PFSK-1 (cell line): ENCODE data around the gene ADAR.

Source experiments
- FOXP2 ChIP-seq: optimal IDR thresholded peaks from 2 replicates; pipeline ENCODE3; 2011; ENCODE audit warnings: borderline replicate concordance, control low read depth, inconsistent platforms; ENCODE audit not compliant: insufficient read depth; ENCODE audit errors: extremely low read length, extremely low read depth
- POLR2AphosphoS5 ChIP-seq: IDR thresholded peaks from 2 replicates; pipeline ENCODE4 v1.6.1; 2012; ENCODE audit warnings: low read depth, mild to moderate bottlenecking, control low read depth, low read length, moderate library complexity
- SIN3A ChIP-seq: IDR thresholded peaks from 2 replicates; pipeline ENCODE4 v1.6.1; 2012; ENCODE audit warnings: mild to moderate bottlenecking, low read length, moderate library complexity, borderline replicate concordance; ENCODE audit not compliant: insufficient read depth
- TAF1 ChIP-seq: IDR thresholded peaks from 2 replicates; pipeline ENCODE4 v1.6.1; 2012; ENCODE audit warnings: low read length, control low read depth, borderline replicate concordance; ENCODE audit not compliant: insufficient read depth
- TF ChIP-seq, protein P1 (sequence below), 2 experiments: IDR thresholded peaks; 2 replicates each; pipeline versions ENCODE4 v1.6.1 to v1.8.0; 2011 to 2012; ENCODE audit warnings: low read depth in 2 of 2, low read length in 2 of 2, control low read depth in 1 of 2, inconsistent platforms in 1 of 2, mild to moderate bottlenecking in 1 of 2, moderate library complexity in 1 of 2; ENCODE audit not compliant: insufficient read depth in 1 of 2

DNA sequence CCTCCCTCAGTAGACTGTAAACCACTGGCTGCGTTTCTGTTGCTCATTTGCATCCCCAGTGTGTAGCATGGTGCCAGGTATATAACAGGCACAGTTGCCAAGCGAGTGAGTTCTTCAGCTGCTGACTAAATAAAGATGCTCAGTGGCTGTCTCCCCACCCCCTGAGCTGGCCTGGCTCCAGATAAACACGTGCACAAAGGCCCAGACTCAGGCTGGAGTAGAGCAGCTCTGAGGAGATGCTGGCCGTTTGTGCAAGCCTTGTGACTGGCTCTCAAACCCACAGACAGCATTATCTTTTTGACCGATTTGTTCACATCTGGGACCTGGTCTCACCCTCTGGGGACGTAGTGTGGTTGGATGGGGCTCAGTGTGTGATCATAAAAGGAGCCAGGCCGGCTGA is 33.3 kb downstream of the ADAR start:
- TF ChIP-seq POLR2AphosphoS5 (no peak), TAF1 (no peak), FOXP2 (no peak), SIN3A (no peak)
- TF ChIP-seq, protein P1, sequence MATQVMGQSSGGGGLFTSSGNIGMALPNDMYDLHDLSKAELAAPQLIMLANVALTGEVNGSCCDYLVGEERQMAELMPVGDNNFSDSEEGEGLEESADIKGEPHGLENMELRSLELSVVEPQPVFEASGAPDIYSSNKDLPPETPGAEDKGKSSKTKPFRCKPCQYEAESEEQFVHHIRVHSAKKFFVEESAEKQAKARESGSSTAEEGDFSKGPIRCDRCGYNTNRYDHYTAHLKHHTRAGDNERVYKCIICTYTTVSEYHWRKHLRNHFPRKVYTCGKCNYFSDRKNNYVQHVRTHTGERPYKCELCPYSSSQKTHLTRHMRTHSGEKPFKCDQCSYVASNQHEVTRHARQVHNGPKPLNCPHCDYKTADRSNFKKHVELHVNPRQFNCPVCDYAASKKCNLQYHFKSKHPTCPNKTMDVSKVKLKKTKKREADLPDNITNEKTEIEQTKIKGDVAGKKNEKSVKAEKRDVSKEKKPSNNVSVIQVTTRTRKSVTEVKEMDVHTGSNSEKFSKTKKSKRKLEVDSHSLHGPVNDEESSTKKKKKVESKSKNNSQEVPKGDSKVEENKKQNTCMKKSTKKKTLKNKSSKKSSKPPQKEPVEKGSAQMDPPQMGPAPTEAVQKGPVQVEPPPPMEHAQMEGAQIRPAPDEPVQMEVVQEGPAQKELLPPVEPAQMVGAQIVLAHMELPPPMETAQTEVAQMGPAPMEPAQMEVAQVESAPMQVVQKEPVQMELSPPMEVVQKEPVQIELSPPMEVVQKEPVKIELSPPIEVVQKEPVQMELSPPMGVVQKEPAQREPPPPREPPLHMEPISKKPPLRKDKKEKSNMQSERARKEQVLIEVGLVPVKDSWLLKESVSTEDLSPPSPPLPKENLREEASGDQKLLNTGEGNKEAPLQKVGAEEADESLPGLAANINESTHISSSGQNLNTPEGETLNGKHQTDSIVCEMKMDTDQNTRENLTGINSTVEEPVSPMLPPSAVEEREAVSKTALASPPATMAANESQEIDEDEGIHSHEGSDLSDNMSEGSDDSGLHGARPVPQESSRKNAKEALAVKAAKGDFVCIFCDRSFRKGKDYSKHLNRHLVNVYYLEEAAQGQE (IDR thresholded peaks at IDR 0.05; ENCODE audit: insufficient read depth in 1 of 2, low read depth in 2 of 2, low read length in 2 of 2): no peak
